GM18505 (cell line): ENCODE measurements around the gene RAI1.

Experiments
- ATAC-seq: cut with Tn5 transposase; IDR thresholded peaks from one replicate; pipeline ENCODE4 v1.9.1; 2021; ENCODE audit not compliant: unreplicated experiment
- POLR2A ChIP-seq: IDR thresholded peaks from 4 replicates; pipeline ENCODE4 v1.6.1; 2011; ENCODE audit warnings: borderline replicate concordance; ENCODE audit not compliant: insufficient read depth, insufficient read length; ENCODE audit errors: extremely low read depth

Gene RAI1

DNA sequence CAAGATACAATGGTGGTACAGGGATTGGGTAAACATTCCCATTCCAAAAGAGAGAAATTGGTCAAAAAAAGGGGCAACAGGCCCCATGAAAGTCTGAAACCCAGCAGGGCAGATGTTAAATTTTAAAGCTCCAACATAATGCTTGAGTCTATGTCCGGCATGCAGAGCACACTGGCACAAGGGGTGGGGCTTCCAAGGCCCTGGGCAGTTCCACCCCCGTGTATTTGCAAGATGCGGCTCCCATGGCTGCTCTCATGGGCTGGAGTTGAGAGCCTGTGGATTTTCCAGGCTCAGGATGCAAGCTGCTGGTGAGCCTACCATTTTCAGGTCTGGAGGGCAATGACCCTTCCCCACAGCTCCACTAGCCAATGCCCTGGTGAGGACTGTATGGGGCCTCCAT, 27.9 kb upstream of the RAI1 start:
- ATAC-seq: no peak
- TF ChIP-seq POLR2A: no peak

GRCh38 chr17:17659340-17659739, 21.9 kb upstream of the RAI1 start:
- no peak for TF ChIP-seq POLR2A
- ATAC-seq: no peak

- ATAC-seq: no peak
- TF ChIP-seq POLR2A: no peak
Observed at GRCh38 chr17:17661134-17661533, 20.1 kb upstream of the RAI1 start.

DNA sequence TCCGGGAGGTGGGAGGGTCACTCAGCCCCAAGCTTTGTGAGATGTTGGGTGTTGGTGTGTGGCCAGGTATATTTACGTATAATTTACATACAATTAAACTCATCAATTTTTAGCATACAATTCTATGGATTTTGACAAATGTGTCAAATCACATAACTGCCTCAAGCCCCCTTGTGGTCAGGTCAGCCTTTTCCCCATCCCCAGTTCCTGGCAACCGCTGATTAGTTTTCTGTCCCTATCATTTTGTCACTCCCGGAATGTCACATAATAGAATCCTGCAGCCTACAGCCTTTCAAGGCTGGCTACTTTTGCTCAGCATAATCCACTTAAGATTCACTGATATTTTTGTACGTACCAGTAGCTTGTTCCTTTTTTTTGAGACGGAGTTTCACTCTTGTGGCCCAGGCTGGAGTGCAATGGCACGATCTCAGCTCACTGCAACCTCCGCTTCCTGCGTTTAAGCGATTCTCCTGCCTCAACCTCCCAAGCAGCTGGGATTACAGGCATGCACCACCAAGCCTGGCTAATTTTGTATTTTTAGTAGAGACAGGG, 19.3 kb upstream of the RAI1 start:
- TF ChIP-seq POLR2A: no peak
- ATAC-seq: no peak

- peak; percentile 75 for ATAC-seq
- peak; percentile 38 for TF ChIP-seq POLR2A
Observed at GRCh38 chr17:17663160-17664063, 17.8 kb upstream of the RAI1 start.

- ATAC-seq: no peak
- TF ChIP-seq POLR2A: no peak
Observed at GRCh38 chr17:17664064-17664452, 17.2 kb upstream of the RAI1 start.

- no peak for ATAC-seq
- TF ChIP-seq POLR2A: no peak
Observed at GRCh38 chr17:17665255-17665654, 16.0 kb upstream of the RAI1 start.

GRCh38 chr17:17666111-17666714, 15.0 kb upstream of the RAI1 start:
- TF ChIP-seq POLR2A: no peak
- ATAC-seq: no peak

DNA sequence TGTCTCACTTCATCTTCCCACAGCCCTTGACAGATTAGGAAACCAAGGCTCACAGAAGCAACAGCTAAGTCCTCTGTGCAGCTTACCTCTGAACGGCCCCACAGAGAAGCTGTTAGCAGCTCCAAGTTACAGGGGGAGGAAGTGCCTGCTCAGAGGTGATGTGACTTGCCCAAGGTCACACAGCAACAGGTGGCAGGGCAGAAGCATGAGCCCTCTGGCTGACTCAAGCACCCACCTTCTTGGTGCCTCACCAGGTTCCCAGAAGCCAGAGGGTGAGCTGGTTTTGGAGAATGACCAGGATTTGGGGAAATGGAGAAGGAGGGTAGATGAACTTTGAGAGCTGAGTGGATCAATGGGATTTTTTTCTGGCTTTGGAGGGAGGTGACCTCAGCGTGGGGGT, 14.0 kb upstream of the RAI1 start:
- no peak for TF ChIP-seq POLR2A
- no peak for ATAC-seq

- TF ChIP-seq POLR2A: no peak
- ATAC-seq: no peak
Observed at GRCh38 chr17:17667947-17668346, 13.3 kb upstream of the RAI1 start.

DNA sequence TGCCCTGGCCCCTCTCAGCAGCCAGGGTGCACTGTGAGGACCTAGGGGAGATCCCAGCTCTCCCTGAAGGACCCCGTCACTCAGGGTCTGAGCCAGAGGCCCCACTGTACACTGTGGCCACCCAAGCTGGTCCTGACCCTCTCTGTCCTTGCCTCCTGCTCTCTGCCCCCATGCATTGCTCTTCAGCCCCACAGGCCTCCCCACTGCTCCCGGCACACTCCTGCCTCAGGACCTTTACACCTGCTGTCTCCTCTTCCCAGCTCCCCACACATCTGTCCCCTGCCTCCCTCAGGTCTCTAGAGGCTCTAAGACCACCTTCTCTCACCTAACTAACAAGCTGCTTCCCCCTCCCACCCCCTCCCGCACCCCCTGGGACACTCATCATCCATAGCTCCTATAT, 12.9 kb upstream of the RAI1 start:
- no peak for ATAC-seq
- no peak for TF ChIP-seq POLR2A

DNA sequence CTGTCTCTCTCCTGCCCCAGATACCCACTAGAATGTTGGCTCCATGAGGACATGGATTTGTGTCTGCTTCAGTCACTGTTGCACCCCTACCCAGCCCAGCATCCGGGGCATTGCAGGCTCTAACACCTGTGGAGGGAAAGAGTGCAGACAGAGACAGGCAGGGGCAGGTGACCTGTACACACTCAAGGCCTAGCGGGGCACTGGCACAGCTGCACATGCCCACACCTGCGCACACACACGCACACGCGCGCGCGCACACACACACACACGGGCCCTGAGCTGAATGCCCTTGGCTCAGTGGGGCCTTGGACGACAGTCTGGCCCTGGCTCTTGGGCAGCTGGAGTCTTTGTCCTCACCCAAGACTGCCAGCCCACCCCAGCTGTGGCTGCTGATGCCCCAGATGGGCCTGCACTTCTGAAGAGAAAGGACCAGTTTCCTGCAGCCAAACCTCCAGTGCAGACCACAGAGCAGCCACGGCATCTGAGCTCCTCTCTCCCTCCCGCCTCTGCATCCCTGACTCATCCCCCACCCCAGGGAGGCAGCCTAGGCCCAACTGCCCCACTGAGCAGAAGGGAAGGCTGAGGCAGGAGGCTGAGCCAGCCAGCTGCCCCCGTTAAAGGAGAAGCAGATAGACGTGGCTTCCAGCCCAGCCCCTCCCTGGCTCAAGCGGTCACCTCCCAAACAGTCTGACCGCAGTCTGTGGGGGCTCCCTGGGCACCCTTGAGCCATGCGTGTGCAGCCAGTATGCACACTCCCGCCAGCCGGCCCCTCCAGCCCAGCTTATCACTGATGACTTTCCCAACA, 12.3 kb upstream of the RAI1 start:
- no peak for ATAC-seq

GRCh38 chr17:17669580-17670235, 11.6 kb upstream of the RAI1 start:
- ATAC-seq: no peak
- no peak for TF ChIP-seq POLR2A

More for the DNA sequence above, 12.3 kb upstream of the RAI1 start:
- no peak for TF ChIP-seq POLR2A
